ENCODE data around the gene ARRDC4.

ARRDC4 gene, protein sequence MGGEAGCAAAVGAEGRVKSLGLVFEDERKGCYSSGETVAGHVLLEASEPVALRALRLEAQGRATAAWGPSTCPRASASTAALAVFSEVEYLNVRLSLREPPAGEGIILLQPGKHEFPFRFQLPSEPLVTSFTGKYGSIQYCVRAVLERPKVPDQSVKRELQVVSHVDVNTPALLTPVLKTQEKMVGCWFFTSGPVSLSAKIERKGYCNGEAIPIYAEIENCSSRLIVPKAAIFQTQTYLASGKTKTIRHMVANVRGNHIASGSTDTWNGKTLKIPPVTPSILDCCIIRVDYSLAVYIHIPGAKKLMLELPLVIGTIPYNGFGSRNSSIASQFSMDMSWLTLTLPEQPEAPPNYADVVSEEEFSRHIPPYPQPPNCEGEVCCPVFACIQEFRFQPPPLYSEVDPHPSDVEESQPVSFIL

DNA sequence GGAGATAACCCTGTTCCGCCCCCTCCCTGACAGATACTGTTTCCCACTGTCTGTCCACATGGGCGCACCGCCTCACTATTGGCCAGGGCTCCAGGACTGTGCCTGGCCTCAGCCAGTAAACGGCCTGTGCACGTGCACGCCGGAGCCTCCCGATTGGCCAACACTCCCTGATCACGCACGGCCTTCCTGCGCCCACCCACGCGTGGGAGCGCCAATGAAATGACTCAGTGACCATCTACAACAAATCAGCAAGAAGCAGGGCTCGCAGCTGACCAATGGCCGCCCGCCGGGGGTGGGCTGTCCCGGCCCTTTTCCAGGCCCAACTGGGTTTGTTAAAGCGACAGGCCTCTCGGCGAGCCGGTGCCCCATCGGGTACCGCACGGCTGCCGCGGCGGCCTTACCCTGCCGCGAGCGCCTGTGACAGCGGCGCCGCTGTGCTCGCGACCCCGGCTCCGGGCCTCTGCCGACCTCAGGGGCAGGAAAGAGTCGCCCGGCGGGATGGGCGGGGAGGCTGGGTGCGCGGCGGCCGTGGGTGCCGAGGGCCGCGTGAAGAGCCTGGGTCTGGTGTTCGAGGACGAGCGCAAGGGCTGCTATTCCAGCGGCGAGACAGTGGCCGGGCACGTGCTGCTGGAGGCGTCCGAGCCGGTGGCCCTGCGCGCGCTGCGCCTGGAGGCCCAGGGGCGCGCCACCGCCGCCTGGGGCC lies at the start of gene ARRDC4:
TSS of gene ARRDC4 (plus strand) at position 340 of the 703 bp plus-strand sequence. CDS start at position 499, 159 bp downstream.
- peak; percentile 100 for DNase-seq

DNA sequence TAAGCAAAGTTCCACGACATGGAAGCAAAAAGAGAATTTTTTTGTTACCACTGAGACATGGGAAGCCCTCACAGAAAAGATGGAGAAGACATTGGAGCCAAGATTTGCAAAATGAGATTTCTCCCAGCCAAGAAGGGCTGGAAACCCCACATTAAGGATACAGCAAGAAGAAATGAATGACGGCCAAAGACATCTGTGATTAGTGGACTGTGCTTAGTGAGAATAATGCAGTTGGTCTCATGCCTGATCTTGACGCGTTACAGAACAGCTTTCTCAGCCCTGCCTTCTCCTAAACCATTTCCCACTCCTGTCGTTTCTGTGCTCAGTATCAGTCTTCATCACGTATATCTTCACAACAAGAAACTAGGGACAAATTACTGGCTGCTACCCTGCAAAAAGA lies 45.8 kb upstream of the ARRDC4 start:
- DNase-seq, result no peak

DNA sequence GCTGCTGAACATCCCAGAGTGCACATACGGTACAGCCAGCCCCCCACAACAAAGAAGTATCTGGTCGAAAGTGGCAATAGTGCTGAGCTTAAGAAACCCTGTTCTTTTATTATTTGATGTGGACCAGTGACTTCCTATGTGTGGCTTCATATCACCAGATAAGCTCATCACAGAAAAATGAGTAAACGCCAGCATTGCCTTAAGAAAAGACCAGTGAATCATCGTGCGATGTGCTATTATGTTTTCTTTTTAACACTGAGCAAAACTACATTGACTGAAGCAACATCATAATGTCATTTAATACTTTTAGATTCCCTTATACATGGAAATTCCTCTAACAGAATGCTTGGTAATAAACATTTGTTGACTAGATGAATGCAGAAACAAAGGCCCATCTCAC lies 45.2 kb upstream of the ARRDC4 start:
- DNase-seq, result no peak

DNA sequence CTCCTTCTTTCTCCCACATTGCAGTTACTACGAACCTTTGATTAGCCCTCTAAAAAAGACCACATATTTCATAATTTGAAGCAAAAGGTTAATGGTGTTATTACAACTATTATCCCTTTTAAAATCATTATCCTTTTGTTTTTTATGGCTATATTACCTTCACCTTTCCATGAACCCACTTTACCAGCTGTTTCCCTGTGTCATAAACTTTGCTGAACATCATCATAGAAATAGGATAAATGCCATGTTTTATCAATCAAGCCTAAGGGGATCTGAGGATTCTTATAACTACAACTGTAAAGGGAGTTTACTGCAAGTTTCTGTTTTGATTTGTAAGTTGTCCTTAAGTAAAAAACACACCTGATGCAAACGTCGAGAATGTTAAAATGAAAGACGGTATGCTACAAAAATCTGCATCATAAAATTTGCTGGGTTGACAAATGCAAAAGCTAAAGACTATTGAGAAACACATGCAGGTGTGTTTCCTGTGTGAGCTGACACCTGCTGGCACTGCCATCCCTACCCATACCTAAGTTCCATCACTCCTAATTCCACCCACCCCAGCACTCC lies 39.1 kb upstream of the ARRDC4 start:
- no peak for DNase-seq

DNA sequence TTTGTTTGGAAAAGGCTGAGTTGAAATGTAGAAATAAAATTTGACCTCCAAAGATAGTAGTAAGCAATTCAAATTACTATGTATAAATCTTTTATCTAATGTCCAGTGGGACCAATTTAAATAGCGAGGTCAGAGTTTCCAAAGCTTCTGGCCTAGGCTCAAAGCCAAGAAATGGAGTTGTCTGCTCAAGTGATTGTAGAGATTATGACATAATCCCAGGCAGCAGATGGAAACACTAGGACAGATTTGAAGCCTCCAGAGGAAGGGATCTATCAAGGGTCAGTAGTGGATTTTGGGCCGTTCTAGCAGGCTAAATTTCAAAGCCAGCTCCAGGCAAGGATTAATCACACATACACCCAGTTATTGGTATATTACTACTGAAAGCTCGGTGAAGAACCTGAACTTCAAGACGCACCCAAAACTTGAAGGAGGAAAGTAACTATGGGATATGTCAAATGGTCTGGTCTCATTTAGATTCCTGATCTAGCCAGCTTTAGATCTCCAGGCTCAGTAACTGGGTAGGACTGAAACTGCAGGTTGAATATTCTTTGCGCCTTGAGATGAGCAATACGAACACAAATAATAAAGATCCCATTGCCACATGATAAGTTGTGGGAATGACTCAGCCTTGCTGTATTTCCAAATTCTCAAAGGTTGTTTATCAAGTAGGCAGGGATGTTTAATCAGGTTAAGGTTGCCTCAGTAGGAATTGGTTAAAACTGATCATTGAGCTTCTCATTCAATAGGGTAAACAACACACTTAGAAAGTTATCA lies 30.9 kb upstream of the ARRDC4 start:
- no peak for DNase-seq

DNA sequence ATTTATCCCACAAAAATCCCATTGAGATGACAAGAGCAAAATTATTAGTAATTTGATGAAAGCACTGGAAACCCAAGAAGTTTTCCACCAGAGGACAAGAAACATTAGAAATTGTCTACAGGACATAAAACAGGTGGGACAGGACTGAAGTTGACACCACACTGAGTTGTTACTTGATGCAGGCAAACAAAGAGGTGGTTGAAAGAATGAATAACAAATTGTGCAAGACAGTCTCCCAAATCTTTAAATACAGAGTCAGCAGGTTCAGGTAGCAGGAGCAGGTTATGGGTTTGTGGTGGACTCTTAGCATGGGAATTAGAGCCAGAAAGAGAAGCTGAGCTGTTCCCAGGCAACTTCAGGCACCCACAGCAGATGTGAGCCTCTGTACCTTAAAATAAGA lies 30.3 kb upstream of the ARRDC4 start:
- no peak for DNase-seq

DNA sequence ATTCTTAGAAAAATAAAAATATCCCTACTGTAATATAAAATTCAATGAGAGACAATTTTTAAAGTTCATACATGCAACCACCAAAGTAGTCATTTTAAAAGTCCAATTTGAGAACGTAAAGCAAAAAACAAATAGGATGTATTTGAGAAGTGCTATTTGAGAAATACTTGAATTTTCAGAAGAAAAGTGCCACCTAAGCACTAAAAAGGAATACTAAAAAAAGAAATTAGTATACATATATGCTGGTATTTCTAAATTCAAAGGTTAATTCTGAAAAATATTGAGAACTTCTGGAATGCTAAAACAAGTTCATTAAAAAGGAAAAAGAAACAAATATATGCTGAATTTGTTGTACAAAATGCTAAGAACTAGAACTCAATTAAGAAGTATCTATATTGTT lies 29.2 kb upstream of the ARRDC4 start:
- DNase-seq, result no peak

DNA sequence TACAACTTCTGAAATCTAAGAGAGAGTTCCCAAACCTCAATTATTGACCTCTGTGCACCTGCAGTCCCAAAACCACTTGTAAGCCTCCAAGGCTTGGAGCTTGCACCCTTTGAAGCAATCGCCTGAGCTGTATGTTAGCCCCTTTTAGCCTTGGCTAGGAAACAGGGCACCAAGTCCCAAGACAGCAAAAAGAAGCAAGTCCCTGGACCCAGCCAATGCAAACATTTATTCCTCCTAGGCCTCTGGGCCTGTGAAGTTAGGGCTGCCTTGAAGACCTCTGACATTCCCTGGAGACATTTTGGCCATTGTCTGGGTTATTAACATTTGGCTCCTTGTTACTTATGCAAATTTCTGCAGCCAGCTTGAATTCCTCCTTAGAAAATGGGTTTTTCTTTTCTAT lies 26.9 kb upstream of the ARRDC4 start:
- DNase-seq, result no peak

DNA sequence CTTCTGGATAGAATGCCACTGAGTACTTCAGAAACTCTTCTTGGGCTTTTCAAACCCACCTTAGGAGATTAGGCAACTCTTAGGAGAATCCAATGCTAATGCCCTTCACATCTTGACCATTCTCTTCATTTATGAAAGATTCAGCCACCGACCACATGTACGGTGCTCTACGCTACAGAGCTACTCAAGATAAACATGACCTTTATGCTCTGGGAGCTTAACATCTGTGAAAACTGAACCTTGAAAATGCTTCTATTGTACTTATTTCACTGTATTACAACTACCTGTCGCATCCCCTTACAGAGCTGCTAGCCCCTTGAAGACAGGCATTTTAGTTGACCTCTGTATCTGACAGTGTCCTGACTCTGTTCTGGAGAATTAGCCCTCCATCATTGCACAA lies 19.5 kb upstream of the ARRDC4 start:
- DNase-seq, result no peak

DNA sequence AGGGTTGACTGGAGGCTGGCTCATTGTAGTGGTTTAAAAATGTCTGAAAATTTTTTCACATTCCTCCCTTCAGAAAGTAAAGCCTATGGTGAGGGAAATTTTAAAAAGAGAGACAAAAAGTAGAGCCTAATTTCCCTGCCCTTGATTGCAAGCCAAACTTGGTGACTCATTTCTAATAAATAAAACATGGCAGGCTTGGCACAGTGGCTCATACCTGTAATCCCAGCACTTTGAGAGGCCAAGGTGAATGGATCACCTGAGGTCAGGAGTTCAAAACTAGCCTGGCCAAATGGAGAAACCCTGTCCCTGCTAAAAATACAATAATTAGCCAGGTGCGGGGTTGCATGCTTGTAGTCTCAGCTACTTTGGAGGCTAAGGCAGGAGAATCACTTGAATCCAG lies 18.9 kb upstream of the ARRDC4 start:
- DNase-seq, result no peak

DNA sequence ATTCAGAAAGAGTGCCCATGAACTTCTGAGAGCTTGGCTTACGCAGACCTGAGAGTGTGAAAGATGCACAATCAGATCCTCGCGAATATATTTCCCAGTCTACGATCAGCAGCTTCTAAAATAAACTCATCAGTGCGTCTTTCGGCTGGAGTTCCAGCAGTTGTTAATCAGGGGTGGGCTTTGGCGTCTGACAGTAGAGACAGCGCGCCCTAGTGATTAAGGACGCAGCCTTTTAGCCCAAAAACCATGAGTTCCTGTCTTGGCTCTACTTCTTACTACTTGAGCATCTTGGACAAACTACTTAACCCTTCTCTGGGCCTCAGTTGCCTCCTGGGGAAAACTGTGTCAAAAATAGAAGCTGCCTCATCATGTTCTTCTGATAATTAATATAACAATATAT lies 15.8 kb upstream of the ARRDC4 start:
- no peak for DNase-seq

DNA sequence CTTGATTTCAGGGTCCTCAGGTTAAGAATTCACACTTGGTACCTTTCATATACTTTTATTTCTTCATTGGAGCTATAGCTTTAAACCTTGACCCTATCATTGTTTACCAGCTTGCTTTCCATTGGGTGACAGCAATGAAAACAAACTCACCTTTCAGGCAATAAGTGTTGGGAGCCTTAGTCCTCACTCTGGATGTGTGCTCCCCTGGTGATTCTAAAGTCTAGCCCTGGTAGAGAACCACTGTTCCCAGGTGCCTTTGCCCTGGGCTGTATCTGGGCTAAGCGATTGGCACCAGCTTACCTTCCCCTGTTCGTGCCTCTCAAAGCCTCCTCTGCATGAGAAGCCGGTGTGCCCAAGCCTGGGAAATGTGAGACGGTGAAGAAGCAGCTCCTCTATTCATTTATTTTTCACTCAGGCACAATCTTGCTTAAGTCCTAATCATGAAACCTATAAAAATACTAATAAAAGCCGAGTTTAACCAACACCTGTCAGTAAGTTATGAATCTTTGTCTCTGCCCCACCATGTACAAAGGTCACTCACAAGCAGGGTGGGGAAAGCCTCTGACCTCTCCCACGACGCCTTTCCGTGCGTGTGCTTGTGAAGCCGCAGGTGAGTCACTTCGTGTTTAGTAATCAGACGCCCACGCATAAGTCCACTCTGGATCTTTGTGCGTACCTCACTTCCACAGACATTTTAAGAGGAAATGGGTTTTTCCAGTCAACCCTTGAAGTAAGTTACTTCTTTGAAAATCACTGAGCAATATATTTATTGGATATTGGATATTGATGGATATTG lies 12.8 kb upstream of the ARRDC4 start:
- no peak for DNase-seq

DNA sequence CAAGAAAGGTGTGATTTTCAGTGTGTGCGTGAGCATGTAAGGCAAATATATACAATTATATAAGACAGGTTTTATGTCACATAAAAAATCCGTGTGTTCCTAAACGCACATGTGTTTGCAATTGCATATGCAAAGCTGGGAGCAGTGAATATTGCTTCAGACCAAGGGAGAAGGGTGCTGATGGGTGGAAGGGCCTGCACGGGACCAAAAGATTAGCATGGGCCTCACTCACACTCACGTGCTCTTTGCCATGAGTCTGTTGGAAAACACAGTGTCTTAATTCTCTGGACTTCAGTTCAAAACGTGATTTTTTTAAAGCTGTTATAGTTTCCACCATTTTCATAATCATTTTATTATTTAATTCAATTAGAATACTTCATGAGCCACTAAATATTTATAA lies 7.2 kb upstream of the ARRDC4 start:
- no peak for DNase-seq

DNA sequence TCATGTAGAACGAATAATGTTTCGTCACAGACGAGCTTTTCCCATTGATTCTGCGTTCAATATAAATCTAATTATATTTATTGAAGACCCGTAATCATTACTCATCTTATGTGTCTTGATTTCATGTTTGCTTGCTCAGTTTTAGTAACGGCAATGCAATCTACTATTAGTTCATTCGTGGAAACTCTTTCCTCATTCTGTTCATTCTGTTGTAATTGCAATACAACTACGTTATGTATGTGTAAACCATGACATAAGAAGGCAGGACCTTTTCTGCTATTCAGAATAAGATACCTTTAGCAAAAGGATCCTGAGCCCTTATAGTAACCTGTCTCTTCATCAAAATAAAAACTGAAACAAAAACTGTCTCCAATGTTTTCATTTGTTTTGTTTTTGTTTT lies 6.8 kb upstream of the ARRDC4 start:
- DNase-seq, result no peak

DNA sequence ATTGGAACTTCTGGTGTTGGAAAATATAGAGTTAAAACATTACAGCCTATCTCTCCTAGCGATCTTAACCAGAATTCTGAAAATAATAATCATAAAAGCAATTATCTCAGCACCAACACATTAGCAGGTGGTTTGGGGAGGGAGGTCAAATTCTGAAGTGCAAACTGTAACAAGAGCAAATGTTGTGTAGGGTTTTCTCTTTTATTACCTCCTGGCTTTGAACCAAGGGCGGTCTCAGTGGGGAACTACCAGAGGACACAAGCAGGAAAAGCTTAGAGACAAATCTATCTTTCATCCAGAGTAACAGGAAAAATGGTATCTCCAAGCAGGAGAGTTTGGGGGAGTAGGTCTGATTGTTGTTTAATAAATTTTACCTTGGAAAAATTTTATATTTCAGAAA lies 5.5 kb upstream of the ARRDC4 start:
- no peak for DNase-seq

DNA sequence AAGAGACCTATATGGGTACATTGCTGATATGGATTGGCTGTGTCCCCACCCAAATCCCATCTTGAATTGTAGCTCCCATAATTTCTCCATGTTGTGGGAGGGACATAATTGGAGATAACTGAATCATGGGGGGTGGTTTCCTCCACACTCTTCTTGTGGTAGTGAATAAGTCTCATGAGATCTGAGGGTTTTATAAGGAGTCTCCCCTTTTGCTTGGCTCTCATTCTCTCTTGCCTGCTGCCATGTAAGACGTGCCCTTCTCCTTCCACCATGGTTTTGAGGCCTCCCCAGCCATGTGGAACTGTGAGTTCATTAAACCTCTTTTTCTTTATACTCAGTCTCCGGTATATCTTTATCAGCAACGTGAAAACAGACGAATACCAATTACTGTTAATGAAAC lies 5.0 kb upstream of the ARRDC4 start:
- DNase-seq, result no peak

DNA sequence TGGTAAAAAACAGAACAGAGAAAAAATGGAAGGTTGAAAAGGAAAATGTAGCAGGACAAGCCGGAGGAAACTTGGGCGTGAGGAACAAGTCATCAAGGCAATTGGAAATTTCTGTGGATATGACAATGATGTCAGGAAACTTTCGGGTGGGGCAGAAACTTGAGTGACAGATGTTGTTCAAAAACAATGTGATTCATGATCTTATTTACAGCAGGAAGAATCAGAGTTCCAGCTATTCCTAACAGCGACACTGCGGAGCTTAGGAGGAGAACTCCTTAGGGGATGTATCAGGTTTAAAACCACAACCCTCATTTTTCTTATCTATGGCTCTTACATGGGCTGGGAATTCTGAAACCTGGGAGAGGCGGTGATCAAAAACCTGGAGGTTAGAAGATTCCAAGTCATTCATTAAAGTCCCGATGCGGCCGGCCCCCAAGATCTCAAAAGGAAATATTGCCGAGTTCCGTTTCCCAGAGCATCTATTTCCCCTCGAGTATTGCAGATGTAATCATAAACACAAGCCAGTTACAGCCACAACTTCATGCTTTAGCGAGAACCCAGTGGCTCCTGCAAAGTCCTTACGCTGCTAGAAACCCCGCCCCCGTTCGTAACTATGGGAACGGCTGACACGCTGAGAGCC lies 659 bp upstream of the ARRDC4 start:
- no peak for DNase-seq

DNA sequence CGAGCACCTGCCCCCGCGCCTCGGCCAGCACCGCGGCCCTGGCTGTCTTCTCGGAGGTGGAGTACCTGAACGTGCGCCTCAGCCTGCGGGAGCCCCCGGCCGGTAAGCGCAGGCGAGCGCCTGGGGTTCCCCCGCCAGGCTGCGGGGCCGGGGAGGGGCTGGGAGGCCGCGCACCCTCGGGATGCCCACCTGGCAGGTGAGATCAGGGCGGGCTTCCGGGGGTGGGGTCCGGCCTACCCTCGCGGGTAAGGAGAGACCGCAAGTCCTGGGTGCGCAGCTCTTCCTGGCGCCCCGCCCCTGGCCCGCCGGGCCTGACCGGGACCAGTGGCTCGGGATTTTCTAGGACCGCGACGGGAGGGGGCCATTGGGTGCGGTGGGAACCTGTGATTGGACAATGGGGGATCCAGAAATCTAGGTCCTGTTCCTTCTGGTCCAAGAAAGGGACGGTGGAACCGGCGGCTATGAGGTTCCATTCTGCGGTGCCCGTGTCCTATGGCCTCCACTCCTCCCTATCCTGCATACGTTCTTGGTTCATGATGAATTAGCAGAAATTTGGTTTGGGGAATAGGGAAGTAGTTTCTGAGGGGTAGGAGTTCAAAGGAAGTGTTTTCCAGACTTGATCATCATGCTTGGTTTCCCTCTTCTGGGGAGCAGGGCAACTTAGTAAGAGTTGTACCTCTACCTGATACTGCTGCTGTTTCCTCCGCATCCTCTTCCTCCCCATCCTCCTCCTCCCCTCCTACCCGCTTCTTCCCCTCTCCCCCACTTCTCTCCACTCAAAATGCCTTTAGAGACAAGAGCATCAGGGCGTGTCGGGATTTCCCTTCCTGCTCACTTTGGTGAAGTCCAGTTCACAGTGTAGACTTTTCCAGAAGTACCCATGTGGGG lies 808 bp downstream of the ARRDC4 start:
- peak; percentile 54 for DNase-seq

DNA sequence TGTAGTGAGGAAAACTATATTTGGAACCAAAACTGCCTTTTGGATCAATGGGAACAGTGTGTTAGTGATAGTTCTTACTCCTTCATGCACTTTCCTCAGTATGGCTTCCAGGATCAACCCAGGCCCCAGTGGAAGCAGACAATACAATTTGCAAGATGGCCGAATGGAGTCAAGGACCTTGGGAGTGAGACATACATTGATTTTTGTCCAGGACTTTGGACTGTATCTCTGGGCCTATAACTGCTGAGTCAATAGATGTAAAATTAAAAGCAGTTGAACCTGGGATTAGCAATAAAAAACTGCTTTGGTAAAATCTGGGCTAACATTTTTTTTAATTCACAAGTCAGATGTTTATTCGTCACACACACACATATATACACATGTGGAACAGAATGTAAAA lies 1.8 kb downstream of the ARRDC4 start:
- DNase-seq, result no peak

DNA sequence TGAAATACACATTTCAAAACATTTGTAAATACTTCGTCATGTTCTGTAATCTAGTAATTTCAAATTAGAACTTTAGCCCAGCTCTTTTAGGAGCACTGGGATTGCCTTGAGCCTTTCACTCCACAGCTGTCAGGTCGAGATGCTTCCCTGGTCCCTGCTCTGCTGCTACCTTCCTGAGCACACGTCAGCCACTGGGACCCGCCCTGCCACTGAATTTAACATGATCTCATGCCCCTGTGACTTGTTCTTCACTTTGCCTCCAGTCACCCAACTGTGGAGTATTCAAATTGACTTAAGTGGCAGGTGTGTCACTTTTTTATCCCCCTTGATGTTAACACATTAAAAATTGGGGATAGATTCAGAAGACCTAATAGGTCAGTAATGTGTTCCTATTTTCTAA lies 3.3 kb downstream of the ARRDC4 start:
- DNase-seq, result no peak

DNA sequence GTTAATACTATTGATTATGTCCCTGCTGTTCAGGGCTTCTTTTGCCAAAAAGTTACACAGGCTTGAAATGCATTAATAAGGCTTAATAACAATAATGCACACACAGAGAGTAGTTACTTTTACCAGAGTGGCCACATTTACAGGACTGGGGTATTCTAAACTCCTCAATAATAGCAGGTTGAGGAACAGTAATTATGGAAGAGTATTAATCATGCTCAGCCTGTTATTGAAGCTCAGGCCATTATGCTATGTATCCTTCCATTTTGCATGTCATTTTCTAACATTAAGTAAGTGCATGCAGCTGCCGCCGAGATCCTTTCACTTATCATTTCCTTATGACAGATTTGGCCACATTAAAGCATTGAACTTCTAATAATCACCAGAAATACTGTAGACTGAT lies 5.7 kb downstream of the ARRDC4 start:
- no peak for DNase-seq
